Measurements from ENCODE around the gene MYRIP. TPM values are rescaled to one million over a fixed set of nuclear protein-coding genes. Genes with fewer than 3 reads are reported as not detected.

MYRIP gene
- total RNA-seq, 1 experiment from 2014 or later: 0.44 TPM

DNA sequence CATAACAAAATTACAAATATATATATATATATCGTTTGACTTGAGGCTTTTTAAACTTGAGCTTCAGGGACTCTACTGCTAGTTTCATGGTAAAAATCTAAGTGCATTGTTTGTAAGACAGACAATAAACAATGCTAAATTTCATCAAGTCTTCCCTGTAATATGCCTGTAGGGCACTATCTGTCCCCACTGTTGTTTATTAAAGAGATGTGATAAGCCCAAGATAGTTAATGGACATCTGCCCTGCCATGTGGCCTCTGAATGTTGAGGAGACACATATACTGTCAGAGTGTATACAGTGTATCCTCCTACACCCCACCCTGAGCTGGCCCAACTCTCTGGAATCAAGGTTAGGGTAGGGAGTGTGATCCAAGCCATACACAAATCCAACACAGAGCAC lies 485.0 kb downstream of the MYRIP start:
- Histone ChIP-seq H3K79me2 (ENCODE audit: insufficient read depth, low read length) (no peaks in the 10 kb centered on the region), H3K4me1 (ENCODE audit: control insufficient read depth in 1 of 2, insufficient read depth in 2 of 2, low read length in 2 of 2) (no peaks in the 10 kb centered on the region), H3K4me3 (replicated peaks in 1 of 2; ENCODE audit: low read depth in 1 of 2, low read length in 2 of 2) (no peak overlapping the region), H3K27ac (ENCODE audit: low read depth, low read length) (no peak overlapping the region), H3K27me3 (ENCODE audit: insufficient read depth, low read length) (no peaks in the 10 kb centered on the region), H3K9me3 (ENCODE audit: control insufficient read depth in 1 of 2, insufficient read depth in 1 of 2, low read depth in 1 of 2, low read length in 2 of 2) (no peaks in the 10 kb centered on the region), H2AFZ (ENCODE audit: low read depth, low read length, poor library complexity, severe bottlenecking) (no peak overlapping the region), H3K9me2 (ENCODE audit: insufficient read depth) (no peaks in the 10 kb centered on the region), H3K9ac (ENCODE audit: low read length) (no peak overlapping the region), H3K36me3 (ENCODE audit: control insufficient read depth in 1 of 2, insufficient read depth in 2 of 2, low read length in 2 of 2) (no peaks in the 10 kb centered on the region), H3K4me2 (ENCODE audit: low read length) (no peak overlapping the region), H4K20me1 (ENCODE audit: insufficient read depth) (no peaks in the 10 kb centered on the region)
- ATAC-seq: no peak
- BruUV-seq (replicated peaks): no TSS peak
- CTCF ChIA-PET: interaction anchor here (2.2 kb wide), 1 partner anchor 15 kb away, joined by 5 read pairs; the partner anchor contains the start of gene EIF1B
- POLR2A ChIA-PET: no interaction called here
- DNase-seq (ENCODE audit: low read depth, low spot score): no peak
- intact Hi-C loops (cut with micrococcal nuclease): no loop called here
- RAD21 ChIA-PET (ENCODE audit: low non-redundant PET in 1 of 2, low total read pairs in 2 of 2, uncharacterized antibody in 2 of 2, unreplicated experiment in 2 of 2): no interaction called here
- no peak for TF ChIP-seq EZH2 (IDR thresholded peaks at IDR 0.05)
- TF ChIP-seq, protein P1, sequence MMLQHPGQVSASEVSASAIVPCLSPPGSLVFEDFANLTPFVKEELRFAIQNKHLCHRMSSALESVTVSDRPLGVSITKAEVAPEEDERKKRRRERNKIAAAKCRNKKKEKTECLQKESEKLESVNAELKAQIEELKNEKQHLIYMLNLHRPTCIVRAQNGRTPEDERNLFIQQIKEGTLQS (IDR thresholded peaks at IDR 0.05): no peak
- TF ChIP-seq EZH2phosphoT487 (IDR thresholded peaks at IDR 0.05; ENCODE audit: borderline replicate concordance): no peak

GRCh38 chr3:40298075-40298474 lies 488.7 kb downstream of the MYRIP start:
- no peak overlapping the region for H3K4me3 ChIP-seq (replicated peaks in 1 of 2; ENCODE audit: low read depth in 1 of 2, low read length in 2 of 2)
- BruUV-seq (replicated peaks): no TSS peak
- CTCF ChIA-PET: interaction anchor here (1.5 kb wide), 1 partner anchor 11 kb away, joined by 5 read pairs; no protein-coding TSS in a partner anchor
- H3K4me2 ChIP-seq (ENCODE audit: low read length): no peak overlapping the region
- H3K36me3 ChIP-seq (ENCODE audit: control insufficient read depth in 1 of 2, insufficient read depth in 2 of 2, low read length in 2 of 2): no peaks in the 10 kb centered on the region
- H3K9me3 ChIP-seq (ENCODE audit: control insufficient read depth in 1 of 2, insufficient read depth in 1 of 2, low read depth in 1 of 2, low read length in 2 of 2): no peaks in the 10 kb centered on the region
- H3K4me1 ChIP-seq (ENCODE audit: control insufficient read depth in 1 of 2, insufficient read depth in 2 of 2, low read length in 2 of 2): peaks cover 0 to 5% of the 10 kb centered on the region in 2 experiments; a peak in 1 of 4 replicates
- DNase-seq (ENCODE audit: low read depth, low spot score) (no peak), ATAC-seq (no peak)
- no peak overlapping the region for H2AFZ ChIP-seq (ENCODE audit: low read depth, low read length, poor library complexity, severe bottlenecking)
- no peak for TF ChIP-seq ZFX (IDR thresholded peaks at IDR 0.05)
- TF ChIP-seq CBX3 (IDR thresholded peaks at IDR 0.05; ENCODE audit: low read depth): no peak
- no peak for TF ChIP-seq MAX (IDR thresholded peaks at IDR 0.05)
- TF ChIP-seq RAD21 (IDR thresholded peaks at IDR 0.05; ENCODE audit: low read depth): no peak
- TF ChIP-seq, protein P2, sequence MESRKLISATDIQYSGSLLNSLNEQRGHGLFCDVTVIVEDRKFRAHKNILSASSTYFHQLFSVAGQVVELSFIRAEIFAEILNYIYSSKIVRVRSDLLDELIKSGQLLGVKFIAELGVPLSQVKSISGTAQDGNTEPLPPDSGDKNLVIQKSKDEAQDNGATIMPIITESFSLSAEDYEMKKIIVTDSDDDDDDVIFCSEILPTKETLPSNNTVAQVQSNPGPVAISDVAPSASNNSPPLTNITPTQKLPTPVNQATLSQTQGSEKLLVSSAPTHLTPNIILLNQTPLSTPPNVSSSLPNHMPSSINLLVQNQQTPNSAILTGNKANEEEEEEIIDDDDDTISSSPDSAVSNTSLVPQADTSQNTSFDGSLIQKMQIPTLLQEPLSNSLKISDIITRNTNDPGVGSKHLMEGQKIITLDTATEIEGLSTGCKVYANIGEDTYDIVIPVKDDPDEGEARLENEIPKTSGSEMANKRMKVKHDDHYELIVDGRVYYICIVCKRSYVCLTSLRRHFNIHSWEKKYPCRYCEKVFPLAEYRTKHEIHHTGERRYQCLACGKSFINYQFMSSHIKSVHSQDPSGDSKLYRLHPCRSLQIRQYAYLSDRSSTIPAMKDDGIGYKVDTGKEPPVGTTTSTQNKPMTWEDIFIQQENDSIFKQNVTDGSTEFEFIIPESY (IDR thresholded peaks at IDR 0.05; ENCODE audit: extremely low read depth, insufficient replicate concordance, low read length): no peak
- no peak for TF ChIP-seq EGR1 (IDR thresholded peaks at IDR 0.05; ENCODE audit: low read depth)
- TF ChIP-seq, protein P1 (IDR thresholded peaks at IDR 0.05): no peak
- no peak for TF ChIP-seq SP1 (IDR thresholded peaks at IDR 0.05; ENCODE audit: low read depth)
- no peak for TF ChIP-seq POLR2AphosphoS5 (IDR thresholded peaks at IDR 0.05; ENCODE audit: low read depth, low read length)
- no peak for TF ChIP-seq ZNF274 (IDR thresholded peaks at IDR 0.05; ENCODE audit: low read depth, low read length)
- no peak for TF ChIP-seq TCF7L2 (IDR thresholded peaks at IDR 0.05; ENCODE audit: borderline replicate concordance, extremely low read depth, insufficient read depth, insufficient read length)
- H3K27me3 ChIP-seq (ENCODE audit: insufficient read depth, low read length): no peaks in the 10 kb centered on the region
- H3K9me2 ChIP-seq (ENCODE audit: insufficient read depth): no peaks in the 10 kb centered on the region
- intact Hi-C loops (cut with micrococcal nuclease): no loop called here
- no peak overlapping the region for H3K9ac ChIP-seq (ENCODE audit: low read length)
- RAD21 ChIA-PET (ENCODE audit: low non-redundant PET in 1 of 2, low total read pairs in 2 of 2, uncharacterized antibody in 2 of 2, unreplicated experiment in 2 of 2): no interaction called here
- no peaks in the 10 kb centered on the region for H4K20me1 ChIP-seq (ENCODE audit: insufficient read depth)
- H3K27ac ChIP-seq (ENCODE audit: low read depth, low read length): no peak overlapping the region
- H3K79me2 ChIP-seq (ENCODE audit: insufficient read depth, low read length): no peaks in the 10 kb centered on the region
- POLR2A ChIA-PET: no interaction called here

All from HCT116 (cell line).